Activated CD4-positive, alpha-beta T cell treated with anti-CD3 and anti-CD28 coated beads, Interleukin-10, Interleukin-2, amounts not matched to agents 100 ng/mL and 50 ng/mL, durations not matched to agents 16 hours and 8 hours (primary cell): ENCODE results near the gene CDYL.

Source experiments
- DNase-seq: peaks from one replicate; pipeline ENCODE4 v3.0.0-alpha.2; 2020

Gene CDYL

DNA sequence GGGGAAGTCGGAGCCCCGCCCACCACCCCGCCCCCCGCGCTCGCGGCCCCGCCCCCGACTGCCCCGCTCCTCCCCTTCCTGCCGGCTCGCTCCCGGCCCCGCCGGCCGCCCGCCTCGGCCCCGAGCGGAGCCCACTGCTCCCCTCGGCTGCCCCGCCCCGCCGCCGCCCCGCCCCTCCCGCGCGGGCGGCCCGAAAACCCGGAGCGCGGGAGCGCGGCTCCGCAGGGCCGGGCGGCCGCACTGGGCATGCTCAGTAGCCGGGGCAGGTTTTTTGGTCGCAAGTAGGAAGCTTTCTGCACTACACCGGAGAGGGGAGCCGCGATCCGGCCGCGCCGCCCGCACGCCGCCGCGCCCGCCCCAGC lies at the start of gene CDYL:
TSS of gene CDYL (plus strand) at position 274 of the 362 bp plus-strand sequence. CDS start 380 bp downstream, outside the sequence.
- DNase-seq = peak; percentile 92

- DNase-seq = no peak
Observed at GRCh38 chr6:4726645-4727044, 49.6 kb upstream of the CDYL start.

GRCh38 chr6:4727217-4727616 lies 49.0 kb upstream of the CDYL start:
- DNase-seq = no peak

DNA sequence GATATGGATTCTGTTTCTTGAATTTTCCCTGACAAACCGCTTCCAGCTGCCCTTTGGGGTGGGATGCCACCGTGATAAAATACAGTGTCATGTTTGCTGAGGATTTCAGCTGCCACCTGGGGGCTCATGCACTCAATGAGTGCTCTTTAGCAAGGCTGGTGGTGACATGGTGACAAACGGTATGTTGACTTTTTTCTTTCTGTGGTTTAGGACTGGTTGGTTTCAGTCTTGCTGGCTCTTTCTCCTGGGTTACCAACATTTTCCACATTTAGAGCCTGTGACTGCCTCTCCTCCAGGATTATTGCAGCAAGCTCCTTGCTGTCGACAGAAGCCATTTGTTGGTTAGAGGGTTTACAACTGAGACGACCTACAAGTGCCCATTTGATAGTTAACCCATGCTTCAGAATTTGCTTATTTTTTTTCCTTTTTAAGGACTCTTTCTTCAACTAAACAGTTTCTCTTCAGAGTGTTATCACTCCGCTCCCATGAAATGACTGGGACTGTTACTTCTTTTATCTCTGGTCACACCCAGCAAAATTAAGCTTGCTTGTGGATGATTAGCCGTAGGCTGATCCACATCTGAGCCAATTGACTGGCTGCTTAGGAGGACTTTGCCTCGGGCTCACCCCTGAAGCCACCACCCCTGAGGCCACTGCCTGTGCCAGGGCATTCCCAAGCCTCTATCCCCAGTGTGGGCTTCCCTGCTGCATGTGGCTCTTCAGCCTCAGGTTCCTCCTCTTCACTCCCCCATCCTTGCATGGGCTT lies 48.4 kb upstream of the CDYL start:
- peak; percentile 63 for DNase-seq

DNA sequence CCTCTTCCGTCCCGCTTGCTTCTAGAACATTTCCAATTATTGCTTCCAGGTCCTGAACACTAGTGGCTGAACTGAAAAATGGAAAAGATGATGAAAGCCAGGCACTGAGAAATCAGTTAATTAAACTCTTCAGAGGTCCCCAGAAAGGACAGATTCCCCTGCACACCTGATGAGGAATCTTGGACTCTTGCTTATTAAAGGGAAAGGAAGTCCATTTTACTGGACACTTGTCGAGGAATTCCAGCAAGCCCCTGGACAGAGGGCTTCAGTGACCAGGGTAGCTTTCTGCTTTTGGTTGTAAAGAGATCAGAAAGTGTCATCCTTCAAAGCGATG lies 47.8 kb upstream of the CDYL start:
- no peak for DNase-seq

DNA sequence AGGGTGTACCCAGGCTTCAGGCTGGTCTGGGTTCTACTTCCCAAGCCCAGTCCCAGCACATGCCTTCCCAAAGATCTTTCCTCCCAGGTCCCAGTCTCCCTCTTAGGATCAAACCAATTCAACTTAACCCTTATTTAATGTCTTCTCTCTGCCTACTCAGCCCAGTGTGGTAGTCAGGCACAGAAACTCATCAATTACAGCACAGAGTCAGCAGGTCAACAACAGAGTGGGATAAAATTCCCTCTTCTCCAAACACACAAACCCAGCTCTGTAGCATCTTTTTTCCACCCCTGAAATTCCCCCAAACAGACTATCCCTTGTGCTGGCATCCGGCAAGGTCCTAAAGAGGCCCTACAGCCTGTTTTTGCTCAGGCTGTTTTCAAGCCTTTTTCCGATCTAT lies 47.3 kb upstream of the CDYL start:
- DNase-seq = no peak

GRCh38 chr6:4731996-4732395 lies 44.2 kb upstream of the CDYL start:
- DNase-seq = no peak

DNA sequence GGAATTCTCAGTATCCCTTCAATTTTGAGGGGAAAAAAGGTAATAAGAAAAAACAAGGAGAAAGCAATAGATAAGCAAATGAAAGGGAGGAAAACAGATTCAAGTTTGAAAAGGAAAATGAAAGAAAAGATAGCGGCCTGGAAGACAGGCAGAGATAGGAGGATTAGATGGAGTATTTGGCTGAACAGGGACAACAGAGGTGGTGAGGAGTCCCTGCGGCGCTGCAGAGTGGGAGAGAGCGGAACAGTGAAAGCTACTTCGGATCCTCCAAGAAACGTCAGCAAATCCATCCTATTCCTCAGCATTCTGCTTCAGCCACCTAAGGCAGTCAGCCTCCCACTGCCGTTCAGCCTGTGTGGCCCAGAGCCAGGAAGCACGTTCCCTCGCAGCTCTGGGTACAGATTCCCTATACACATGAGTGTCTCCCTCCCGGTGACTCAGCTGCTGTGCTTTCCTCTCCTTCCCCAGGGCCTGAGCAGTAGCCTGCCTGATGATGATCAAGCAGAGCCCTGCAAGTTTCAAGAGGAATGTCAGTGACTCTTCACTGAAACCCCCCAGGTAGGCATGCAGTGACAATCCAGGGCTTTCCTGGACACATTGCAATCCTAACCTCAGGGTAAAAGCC lies 43.4 kb upstream of the CDYL start:
- DNase-seq = no peak

- DNase-seq = no peak
Observed at GRCh38 chr6:4736371-4736873, 39.8 kb upstream of the CDYL start.

DNA sequence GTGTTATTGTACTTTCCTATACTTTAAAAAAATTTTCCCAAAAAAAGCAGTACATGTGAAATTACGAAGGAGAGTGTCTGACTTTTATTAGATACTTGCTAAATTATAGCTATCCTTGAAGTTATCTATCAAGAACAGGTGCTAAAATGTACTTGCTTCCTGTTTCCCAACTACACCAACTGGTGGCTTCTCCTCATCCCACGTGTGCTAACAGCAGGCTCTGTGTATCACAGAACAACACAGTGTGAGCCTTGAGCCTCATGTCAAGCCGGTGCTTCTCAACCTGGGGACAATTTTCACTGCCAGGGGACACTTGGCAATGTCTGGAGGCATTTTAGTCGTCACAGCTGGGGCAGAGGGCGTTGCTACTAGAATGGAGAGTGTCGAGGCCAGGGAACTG lies 36.2 kb upstream of the CDYL start:
- DNase-seq = no peak

DNA sequence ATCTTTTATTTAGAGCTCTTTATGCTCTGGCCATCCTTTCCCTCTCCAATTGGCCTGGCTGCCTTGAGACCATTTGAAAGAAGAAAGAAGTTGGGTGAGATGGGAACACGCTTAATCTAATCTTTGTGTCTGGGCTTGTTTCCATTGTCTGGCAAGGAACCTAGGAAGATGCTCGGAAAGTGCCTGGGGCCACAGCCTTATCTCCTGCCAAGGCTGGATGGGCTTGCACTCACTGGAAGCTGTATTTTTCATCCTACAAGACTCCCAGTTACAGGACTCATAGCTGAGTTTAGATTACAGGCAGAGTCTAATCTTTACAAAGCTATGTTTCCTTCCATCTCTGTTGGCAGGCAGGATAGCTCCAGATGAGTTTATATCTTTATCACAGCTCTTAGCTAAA lies 33.1 kb upstream of the CDYL start:
- no peak for DNase-seq

- no peak for DNase-seq
Observed at GRCh38 chr6:4743926-4744325, 32.3 kb upstream of the CDYL start.

DNA sequence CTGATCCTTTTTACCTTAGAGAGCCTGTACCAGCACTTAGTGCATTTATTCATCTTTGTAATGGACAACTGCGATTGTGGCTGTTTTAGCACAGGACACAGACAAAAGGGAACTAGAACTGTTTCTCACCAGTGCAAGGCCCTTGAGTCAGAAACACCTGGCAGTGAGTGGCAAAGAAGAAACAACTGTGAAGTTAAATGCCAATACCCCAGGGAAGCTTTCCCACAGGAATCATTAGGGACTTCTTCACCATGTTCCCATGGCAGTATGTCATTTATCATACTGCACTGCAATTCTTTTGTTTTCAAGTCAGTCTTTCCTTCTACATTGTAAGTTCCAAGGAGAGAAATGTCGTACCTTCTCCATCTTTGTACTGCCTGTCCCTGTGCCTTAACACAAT lies 28.6 kb upstream of the CDYL start:
- no peak for DNase-seq

DNA sequence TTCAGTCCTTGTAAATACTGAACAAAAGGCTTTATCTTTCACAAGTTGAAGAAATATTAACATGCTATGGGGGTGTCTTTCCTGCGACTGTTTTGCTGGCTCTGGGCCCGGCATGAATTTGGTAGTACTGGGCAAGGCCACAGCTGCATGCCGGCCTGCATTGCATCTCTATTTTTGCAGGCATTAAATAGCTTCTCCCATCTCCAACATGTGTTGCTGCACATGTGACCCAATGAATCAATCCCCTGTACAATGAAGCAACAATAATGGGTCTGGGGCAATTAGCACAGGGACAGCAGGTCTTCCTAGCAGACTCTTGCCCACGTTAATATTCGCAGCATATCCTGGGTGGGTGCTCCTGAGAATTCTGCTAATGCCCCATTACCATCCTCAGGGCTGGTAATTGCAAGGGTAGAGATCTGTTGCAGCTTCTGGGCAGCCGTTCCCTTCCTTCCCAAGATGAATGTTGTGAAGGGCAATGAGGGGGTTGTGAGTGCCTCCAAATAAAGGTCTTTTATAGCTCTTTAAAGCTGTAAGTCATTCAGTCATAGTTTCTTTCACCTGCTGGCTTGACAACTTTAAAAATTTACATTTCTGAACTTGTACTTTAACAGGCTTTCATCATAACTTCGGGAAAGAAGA lies 24.3 kb upstream of the CDYL start:
- no peak for DNase-seq

GRCh38 chr6:4756247-4756646 lies 20.0 kb upstream of the CDYL start:
- no peak for DNase-seq

GRCh38 chr6:4759997-4760396 lies 16.2 kb upstream of the CDYL start:
- DNase-seq = no peak

DNA sequence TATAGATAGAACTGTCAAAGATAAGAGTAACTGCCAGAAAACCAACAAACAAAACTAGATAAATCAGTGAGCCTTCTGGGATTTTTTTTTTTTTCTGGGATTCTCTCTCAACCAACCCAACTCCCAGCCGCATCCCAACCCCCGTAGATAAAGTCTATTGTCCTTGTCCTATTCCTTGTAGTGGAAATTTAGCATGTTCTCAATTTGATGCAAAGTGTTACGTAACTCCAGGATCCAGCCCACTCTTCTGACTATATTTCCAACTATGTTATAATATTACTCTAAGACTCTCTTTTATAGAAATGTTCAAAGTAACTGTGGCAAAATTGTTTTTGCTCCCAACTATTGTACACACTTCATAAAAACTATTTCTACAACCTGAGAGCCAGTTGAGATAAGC lies 15.4 kb upstream of the CDYL start:
- DNase-seq = no peak

- DNase-seq = no peak
Observed at GRCh38 chr6:4762294-4762693, 13.9 kb upstream of the CDYL start.

DNA sequence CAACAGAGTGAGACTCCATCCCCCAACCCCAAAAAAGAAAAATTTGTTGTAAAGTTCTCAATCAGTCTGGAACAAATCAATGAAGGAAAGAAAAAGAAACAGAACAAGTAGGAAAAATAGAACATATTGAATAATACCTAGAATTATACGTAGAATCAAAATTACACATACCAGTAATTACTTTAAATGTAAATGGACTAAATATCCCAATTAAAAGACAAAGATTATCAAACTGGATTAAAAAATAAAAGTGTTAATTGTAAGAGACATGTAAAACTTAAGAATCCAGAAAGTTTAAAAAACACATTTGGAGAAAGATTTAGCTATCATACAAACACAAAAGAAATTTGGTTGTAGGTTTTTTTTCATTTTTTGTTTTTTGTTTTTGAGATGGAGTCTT lies 12.3 kb upstream of the CDYL start:
- DNase-seq = no peak

- DNase-seq = no peak
Observed at GRCh38 chr6:4768815-4769214, 7.4 kb upstream of the CDYL start.

DNA sequence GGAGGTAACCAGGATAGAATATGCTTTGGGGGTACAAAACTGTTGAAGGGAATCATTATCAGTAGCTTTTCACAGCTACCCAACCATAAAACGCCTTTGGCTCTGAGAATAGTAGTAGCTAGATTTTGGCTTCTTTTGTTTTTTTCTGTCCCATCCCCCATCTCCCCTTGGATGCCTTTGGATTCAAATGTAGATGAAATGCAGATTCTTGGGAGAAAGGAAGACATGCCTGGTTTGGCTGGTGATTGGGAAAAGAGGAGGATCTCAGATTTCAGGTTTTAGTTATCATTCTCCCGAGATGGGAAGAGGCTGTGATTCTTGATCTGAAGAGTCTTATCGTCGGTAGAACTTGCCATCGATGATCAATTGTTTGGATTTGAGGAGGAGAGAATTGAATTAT lies 3.5 kb upstream of the CDYL start:
- DNase-seq = no peak

- no peak for DNase-seq
Observed at GRCh38 chr6:4773181-4773580, 3.0 kb upstream of the CDYL start.

DNA sequence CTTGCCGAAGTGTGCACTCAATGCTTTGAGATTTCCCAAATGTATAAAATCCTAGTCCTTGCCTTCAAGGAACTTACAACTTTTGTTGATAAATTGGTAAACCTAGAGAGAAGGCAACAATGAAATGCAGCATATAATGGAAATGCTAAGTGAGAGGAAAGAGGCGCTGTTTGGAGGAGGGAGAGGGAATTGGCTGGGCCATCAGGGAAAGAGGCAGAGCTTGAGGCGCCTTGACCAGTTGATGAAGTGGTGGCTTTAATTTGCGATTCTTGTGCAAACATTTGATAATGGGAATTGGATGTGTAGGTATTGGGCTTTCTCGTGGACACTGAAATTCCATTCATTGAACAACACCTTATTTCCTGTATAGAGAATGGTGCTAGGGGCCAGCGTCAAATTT lies 1.9 kb upstream of the CDYL start:
- DNase-seq = no peak

DNA sequence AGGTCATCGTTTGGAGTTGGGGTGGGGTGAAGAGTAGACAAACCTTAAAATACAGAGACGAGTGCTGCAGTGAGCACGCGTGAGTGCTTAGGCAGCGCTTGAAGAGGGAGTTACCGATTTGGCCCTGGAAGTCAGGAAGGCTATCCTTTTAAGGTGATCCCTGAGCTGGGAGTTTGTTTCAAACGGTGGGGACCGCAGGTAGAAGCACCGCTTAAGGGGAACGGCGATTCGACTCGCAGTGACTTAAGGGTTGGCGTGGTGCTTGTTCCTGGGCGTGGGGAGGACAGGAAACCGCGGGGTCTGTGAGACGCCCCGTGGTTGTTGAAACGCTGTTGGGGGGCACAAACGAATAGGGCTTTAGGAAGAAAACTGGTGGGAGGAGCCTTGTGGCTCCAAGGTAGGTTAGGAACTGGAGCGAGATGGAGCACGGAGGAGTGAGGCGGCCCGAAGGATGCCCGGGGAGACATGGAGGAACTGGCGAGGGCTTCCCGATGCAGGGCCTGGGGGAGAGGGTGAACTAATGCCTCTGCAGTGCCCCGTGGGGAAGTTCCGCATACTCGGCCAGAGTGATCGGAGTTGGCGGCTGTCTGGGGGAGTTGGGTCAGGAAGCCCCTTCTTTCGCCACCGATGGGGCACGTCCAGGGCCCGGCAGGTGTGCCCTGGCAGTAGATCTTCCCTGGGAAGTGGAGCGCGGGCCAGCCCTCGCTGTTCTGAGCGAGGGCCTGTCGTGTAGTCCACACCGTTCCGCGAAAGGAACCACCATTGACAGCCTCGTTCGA lies 1.3 kb upstream of the CDYL start:
- no peak for DNase-seq
